GM18507 (cell line): ENCODE data around the gene PAX5.

ENCODE experiments used
- DNase-seq: peaks from one replicate; pipeline ENCODE4 v3.0.0; 2011; ENCODE audit warnings: low read depth; ENCODE audit not compliant: insufficient read length; ENCODE audit errors: extremely low spot score
- FAIRE-seq: peaks from 2 replicates; lab custom pipeline; 2011; peaks lifted over from hg19 to GRCh38; lab: Jason Lieb, UNC

Gene PAX5

DNA sequence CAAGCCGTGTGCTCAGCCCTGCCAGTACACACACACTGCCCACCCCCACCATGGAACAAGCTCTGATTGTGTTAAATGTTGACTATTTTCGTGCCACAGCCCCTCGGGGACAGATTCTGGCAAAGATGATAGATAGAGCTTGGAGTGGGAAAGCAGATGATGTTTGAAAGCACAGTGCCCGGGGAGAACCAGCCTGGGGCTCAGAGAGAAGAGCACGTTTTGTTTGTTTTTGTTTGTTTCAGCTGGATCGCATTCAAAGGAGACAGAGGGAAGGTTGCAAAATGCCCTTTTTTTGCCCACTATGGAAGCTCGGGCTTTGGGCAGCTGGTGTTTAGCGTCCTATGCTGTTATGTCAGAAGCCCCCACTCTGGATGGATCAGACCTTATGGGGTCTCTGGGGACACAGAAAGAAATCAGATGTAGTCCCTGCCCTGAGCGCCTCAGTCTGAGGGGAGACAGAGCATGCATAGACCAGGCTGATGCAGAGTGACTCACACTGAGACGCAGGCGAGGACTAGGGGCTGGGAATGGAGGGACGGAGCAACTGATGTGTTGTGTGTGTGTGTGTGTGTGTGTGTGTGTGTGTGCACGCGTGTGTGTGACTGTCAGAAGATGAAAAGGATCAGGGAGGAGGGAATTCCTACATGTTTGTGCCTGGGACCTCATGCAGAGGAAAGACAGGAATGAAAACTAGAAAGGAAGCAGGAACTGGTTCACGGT lies 231.7 kb downstream of the PAX5 start:
- no peak for DNase-seq
- FAIRE-seq = no peak

DNA sequence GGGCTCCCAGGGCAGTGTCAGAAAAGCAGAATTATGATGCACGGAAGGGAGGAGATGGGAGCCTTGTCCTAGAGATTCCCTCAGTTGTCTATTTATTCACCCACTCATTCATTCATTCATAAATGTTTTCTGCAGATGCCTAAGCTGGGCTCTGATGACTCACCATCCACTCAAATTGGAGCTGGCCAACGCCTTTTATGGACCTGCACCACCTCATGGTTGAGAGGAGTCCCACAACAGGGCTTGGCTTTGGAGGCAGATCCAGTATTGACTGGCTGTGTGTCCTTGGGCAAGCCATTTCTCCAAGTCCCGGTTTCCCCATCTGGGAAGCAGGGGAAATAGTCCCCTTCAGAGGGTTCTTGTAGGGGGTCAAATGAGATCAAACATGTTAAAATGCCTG lies 233.6 kb downstream of the PAX5 start:
- FAIRE-seq = no peak
- no peak for DNase-seq

DNA sequence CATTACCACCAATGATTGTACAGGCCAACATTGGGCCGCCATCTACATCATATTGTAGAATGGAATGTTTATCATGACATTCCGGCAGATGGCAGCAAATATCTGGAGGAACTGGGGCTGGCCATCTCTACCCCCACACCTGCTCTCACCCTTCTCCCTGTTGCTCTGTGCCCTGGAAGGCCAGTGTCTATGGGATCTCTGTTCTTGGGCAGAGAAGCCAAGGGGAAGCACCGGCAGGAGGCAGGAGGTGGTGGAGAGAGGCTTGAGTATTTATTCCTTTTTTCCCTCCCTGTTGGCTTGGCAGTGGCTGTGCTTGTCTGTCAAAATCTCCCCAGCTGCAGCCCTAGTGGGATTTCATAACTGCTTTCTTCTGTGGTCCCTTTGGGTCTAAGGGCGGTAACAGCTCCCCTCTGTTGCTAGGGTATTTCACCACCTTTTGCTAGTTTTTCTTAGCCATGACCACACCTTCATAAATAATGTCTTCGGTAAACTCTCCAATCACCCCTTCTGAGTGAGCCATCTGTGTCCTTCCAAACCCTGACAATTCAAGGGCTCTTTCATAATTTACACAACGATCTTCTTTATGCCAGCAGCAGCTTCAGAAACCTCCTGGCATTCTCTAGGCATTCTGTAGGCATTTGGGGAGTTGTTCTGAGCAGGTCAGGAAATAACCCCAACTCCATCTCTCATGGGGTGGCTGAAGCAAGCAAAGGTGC lies 235.6 kb downstream of the PAX5 start:
- DNase-seq (peak; percentile 29), FAIRE-seq (peak; percentile 67)

DNA sequence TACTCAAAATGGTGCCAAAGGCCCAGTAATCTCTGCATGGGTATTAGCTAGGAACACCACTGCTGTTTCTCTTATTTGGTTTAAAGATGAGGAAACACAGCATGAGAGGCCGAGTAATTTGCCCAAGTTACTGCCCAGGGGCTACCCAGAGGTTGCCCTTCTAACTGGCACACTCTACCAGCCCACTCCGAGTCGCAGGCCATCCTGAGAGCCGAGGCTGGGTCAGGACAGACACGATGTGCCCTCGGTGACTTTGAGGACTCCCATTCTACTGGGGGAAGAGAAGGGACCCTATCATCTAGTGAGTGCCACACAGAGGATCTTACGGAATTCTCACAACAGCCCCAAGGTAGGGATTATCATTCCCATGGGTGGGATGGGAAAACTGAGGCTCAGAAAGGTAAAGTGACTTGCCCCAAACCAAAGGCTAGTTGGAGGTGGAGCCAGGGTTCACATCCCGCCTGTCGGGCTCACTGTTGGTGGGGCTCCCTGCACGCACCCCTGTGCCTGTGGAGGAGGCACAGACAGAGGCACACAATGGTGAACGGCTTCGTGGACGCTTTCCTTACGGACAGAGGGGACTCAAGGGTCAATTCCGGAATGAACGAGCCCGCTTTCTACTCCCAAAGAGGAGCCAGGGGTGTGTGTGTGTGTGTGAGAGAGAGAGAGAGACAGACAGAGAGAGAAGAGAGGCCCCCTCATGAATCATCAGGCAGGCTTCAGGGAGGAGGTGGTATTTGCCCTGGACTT lies 236.4 kb downstream of the PAX5 start:
- DNase-seq = no peak

DNA sequence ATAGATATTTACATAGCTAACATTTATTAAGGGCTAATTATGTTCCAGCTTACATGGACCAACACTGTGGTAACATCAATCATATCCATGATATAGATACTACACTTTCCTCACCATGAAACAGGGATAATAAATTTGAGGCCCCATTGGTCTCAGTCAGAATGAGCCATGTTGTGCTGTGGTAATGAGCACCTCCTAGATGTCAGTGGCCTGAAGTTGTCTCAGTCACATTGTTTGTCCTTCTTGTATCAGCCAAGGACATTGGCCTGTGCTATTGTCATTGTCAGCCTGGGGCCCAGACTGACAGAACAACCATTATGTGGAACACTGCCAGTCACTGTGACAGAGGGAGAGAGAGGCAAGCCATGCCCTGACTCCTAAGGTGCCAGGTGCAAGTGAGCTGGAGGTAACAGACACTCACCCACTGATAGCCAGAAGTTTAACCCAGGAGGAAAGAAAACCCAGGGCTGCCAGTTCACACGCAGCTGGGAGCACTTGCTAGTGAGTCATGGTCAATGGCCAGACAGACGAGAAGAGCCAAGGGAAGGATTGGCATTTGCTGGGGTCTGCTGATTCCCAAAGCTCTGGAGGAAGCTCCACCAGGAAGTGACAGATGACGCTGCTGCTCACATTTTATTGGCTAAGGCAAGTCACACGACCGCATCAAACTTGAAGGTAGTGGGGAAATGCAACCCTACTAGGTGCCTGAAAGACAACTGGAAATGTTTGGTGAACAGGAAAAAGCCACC lies 237.2 kb downstream of the PAX5 start:
- FAIRE-seq (no peak), DNase-seq (no peak)

More for the DNA sequence above, 236.4 kb downstream of the PAX5 start:
- FAIRE-seq = no peak

DNA sequence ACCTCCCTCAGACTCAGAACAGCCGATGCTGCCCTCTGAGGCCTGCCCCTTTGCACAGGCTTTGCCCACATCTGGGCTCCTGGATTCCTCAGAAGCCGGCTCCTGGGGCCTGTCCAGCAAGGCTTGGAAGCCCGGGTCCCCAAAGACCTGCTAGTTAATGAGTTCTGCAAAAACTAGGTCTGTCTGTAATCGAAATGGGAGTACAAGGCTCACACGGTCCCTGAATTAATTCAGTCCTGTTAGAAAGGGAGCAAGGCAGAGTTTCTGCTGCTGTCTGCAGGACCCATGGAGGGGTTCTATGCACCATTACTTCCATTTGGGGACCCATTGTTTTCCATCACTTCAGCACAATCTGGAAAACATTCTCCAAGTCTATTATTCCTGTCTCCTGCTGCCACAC lies 239.6 kb downstream of the PAX5 start:
- FAIRE-seq (no peak), DNase-seq (no peak)

DNA sequence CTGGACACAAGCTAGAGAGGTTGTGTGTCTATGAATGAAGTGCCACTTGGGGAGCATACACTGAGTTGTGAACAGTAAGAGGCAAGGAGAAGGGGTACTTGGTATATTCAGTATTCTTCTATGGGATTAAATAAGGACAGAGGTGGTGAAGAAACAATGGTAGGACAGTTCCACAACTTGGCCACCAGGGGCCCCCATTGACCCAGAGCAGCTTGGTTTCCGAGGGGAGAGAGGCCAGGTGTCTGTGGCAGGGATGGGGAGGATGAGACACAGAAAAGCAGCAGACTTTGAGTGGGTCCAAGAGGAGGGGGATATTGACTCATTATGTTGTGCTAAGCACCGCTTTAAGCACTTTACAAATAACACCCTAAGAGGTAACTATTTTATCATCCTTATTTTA lies 240.8 kb downstream of the PAX5 start:
- DNase-seq (no peak), FAIRE-seq (no peak)

DNA sequence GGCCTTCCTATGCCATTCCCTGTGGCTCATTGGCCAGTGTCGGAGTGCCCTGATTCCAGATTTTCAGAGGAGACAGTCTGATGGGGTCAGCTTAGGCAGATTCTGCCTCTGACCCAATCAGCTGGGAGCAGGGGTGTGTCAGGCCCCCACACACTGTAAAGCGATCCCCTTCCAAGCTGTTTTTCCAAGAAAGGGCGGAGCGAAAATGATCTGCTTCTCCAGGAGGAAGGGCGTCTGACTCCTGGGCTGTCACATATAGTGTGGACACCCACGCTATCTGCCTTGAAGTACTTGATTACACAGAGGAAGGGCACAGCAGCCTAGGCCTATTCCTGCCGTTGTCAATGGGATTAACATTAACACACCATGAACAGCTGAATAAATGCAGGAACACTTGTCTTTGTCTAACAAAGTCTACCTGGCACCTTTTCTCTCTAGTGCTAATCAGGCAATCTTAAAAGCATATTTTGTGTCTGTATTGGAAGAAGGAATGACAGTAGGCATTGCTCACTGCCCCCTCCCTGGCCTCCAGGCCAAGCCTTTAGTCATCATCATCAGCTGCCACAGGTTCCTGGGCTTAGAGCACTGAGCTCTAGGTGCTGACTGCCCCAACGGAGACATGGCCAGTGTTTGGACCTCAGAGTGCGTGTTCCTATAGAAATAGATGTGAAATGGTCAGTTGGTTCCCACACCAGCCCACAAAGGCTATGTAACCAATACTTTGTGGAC lies 242.7 kb downstream of the PAX5 start:
- FAIRE-seq (no peak), DNase-seq (no peak)

DNA sequence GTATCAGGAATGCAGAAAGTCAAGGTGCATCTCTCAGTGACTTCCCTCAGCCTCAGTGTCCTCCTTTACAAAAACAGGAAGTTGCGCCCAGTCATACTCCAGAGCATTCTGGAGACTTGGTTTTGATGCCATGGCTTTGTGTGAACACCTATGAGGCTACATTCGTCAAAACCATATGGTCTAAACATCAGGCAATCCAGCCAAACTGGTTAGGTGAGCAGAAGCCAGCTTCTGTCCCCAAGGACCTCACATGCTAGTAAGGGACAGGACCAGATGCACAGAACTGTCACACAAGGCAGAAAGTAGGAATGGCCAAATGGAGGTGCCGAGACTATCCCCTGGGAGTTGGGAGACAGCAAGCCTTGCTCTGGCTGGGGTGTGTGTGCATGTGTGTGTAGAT lies 244.2 kb downstream of the PAX5 start:
- no peak for FAIRE-seq

DNA sequence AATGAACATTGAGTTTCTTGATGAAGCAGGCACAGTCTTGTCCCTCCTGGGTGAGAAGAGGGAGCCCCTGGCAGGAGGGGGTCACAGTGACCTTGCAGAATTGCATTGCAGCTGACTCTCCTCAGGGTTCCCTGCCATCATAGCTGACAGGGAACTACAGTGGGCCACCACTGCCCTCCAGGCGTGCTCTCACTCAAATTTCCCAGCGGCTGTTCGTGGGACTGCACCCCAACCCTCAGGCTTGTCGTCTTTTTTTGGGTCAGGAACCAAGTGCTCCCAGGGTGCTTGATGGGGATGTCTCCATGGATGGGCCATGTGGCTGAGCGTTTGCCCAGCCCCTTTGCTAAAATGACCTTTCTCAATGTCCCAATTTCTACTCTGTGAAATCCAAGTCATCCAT lies 245.5 kb downstream of the PAX5 start:
- no peak for DNase-seq
- no peak for FAIRE-seq

More for the DNA sequence above, 244.2 kb downstream of the PAX5 start:
- no peak for DNase-seq

DNA sequence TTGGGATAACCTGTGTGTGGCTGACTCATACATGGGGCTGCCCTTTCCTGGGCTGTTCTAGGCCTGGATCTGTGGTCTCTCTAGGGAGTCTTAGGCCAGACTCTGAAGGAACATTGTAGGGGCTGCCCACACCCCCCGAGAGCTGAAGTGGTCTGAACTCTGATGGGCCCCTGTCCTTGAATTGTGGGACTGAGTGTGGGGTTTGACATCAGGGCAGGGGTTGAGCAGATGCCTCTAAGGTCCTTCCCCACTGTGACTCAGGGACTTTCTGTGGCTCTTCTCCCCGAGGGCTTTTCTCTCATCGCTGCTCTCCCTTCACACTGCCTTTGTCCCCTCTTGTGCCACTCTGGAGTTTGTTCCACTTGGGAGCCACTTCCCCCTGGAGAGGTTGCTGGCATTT lies 246.4 kb downstream of the PAX5 start:
- FAIRE-seq (no peak), DNase-seq (no peak)
